H1 (cell line): ENCODE results near the gene ACP3.

ENCODE experiments used
- ASH2L ChIP-seq: fragments of 200-600, 300-600 bp; sonication (generic); IDR thresholded peaks from one replicate; pipeline ENCODE4 v1.7.1; 2017; ENCODE audit warnings: low read length
- CHD2 ChIP-seq: IDR thresholded peaks from 2 replicates; pipeline ENCODE4 v1.6.1; 2012; ENCODE audit warnings: low read length, improper control_type of control experiment
- GTF2F1 ChIP-seq: IDR thresholded peaks from 2 replicates; pipeline ENCODE4 v1.6.1; 2012; ENCODE audit warnings: low read depth, low read length, improper control_type of control experiment, borderline replicate concordance
- MAX ChIP-seq: IDR thresholded peaks from 2 replicates; pipeline ENCODE4 v1.6.1; 2012; ENCODE audit warnings: inconsistent platforms
- POLR2A ChIP-seq, 2 experiments: IDR thresholded peaks; 1 replicate in 1 of 2; 2 replicates in 1 of 2; pipeline ENCODE4 v1.6.1; 2011; ENCODE audit warnings: low read depth in 2 of 2, low read length in 2 of 2, mild to moderate bottlenecking in 2 of 2; ENCODE audit errors: control extremely low read depth in 1 of 2
- POLR2AphosphoS5 ChIP-seq: IDR thresholded peaks from 2 replicates; pipeline ENCODE4 v1.6.1; 2011; ENCODE audit warnings: low read depth, low read length
- RBBP5 ChIP-seq: IDR thresholded peaks from 2 replicates; pipeline ENCODE4 v1.7.1; 2012; ENCODE audit warnings: low read depth, mild to moderate bottlenecking, inconsistent platforms, low read length, moderate library complexity, borderline replicate concordance
- TBP ChIP-seq: IDR thresholded peaks from 2 replicates; pipeline ENCODE4 v1.6.1; 2011; ENCODE audit warnings: low read depth, low read length, improper control_type of control experiment
- USF2 ChIP-seq: IDR thresholded peaks from 2 replicates; pipeline ENCODE4 v1.6.1; 2011; ENCODE audit warnings: low read length, improper control_type of control experiment
- YY1 ChIP-seq: IDR thresholded peaks from 2 replicates; pipeline ENCODE4 v1.6.1; 2011; ENCODE audit warnings: low read depth, mild to moderate bottlenecking, low read length
- ZNF274 ChIP-seq: IDR thresholded peaks from 2 replicates; pipeline ENCODE4 v1.7.0; 2012; ENCODE audit warnings: low read length, borderline replicate concordance; ENCODE audit errors: extremely low read depth
- TF ChIP-seq, protein P1 (sequence below), 3 experiments: IDR thresholded peaks; 1 replicate in 2 of 3; 2 replicates in 1 of 3; pipeline versions ENCODE4 v1.5.1 to v1.6.1; 2011; ENCODE audit warnings: low read length in 3 of 3, mild to moderate bottlenecking in 3 of 3, inconsistent platforms in 2 of 3, low read depth in 1 of 3, moderate library complexity in 1 of 3; ENCODE audit not compliant: insufficient read depth in 1 of 3; ENCODE audit errors: control extremely low read depth in 1 of 3
- TF ChIP-seq, protein P2 (sequence below): IDR thresholded peaks from 2 replicates; pipeline ENCODE4 v1.6.1; 2011; ENCODE audit warnings: low read depth, mild to moderate bottlenecking, low read length; ENCODE audit not compliant: insufficient read depth

GRCh38 chr3:132285620-132285945 is 31.6 kb upstream of the ACP3 start:
- TF ChIP-seq ZNF274 (no peak), POLR2A (IDR thresholded peaks at IDR 0.05; ENCODE audit: control extremely low read depth in 1 of 2, low read depth in 2 of 2, low read length in 2 of 2) (no peak), TBP (no peak), USF2 (no peak), ASH2L (no peak), CHD2 (no peak), RBBP5 (no peak), YY1 (no peak), POLR2AphosphoS5 (no peak), GTF2F1 (no peak), MAX (no peak)
- TF ChIP-seq, protein P1, sequence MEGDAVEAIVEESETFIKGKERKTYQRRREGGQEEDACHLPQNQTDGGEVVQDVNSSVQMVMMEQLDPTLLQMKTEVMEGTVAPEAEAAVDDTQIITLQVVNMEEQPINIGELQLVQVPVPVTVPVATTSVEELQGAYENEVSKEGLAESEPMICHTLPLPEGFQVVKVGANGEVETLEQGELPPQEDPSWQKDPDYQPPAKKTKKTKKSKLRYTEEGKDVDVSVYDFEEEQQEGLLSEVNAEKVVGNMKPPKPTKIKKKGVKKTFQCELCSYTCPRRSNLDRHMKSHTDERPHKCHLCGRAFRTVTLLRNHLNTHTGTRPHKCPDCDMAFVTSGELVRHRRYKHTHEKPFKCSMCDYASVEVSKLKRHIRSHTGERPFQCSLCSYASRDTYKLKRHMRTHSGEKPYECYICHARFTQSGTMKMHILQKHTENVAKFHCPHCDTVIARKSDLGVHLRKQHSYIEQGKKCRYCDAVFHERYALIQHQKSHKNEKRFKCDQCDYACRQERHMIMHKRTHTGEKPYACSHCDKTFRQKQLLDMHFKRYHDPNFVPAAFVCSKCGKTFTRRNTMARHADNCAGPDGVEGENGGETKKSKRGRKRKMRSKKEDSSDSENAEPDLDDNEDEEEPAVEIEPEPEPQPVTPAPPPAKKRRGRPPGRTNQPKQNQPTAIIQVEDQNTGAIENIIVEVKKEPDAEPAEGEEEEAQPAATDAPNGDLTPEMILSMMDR (IDR thresholded peaks at IDR 0.05; ENCODE audit: control extremely low read depth in 1 of 3, insufficient read depth in 1 of 3, low read depth in 1 of 3, low read length in 3 of 3), result no peak
- TF ChIP-seq, protein P2, sequence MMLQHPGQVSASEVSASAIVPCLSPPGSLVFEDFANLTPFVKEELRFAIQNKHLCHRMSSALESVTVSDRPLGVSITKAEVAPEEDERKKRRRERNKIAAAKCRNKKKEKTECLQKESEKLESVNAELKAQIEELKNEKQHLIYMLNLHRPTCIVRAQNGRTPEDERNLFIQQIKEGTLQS, result no peak
